GM21528 (cell line): ENCODE data around the gene LIPG.

Source experiments
- ATAC-seq: cut with Tn5 transposase; IDR thresholded peaks from one replicate; pipeline ENCODE4 v1.9.1; 2021; ENCODE audit warnings: mild to moderate bottlenecking, moderate library complexity; ENCODE audit not compliant: unreplicated experiment, low FRiP score

LIPG gene

DNA sequence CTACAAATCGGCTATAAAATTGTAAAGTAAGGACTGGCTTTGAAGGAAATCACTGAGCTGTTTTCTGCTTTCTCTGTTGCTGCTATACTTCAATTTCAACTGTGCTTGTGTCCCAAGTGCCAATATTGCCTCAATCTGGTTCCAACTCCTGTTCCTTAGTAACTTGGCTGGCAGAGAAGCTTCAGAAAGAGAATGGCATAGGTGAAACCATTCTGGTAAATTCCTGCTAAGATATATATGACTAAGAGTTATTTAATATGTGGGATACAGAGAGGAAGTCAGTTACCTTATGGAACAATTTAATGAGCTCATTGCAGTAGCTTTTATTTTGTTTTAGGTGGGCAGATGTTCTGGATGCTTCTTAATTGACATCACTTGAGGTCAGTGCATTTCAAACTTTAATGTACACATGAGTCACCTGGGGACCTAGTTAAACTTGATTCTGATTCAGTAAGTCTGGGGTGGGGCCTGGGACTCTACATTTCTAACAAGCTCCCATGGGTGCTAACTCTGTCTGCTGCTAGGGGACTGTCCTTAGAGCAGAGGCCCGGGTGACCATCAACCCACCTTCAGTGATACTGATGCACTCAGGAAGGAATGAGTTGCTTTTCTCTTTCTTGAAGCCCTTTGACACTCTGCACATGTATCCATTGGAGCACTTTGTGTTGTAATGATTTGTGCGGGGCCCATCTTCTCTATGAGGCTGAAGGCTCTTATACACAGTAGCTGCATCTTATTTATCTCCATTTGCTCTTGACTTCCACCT lies 47.6 kb downstream of the LIPG start:
- ATAC-seq, result no peak

DNA sequence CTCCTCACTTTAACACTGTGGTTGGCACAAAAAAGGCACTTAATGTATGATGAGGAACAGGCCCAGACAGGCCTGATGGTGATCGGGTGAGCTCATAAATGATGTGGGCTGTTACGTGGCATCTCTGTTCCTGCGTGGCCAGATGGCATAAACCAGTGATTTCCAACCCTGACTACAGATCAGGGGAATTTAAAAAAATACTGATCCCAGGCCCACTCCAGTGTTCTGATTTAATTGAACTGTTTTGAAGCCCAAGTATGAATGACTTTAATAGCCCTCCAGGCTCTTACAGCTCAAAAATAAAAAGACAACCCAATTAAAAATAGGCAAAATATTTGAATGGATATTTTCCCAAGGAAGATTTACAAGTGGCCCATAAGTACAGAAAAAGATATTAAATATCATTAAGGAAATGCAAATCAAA lies 48.2 kb downstream of the LIPG start:
- no peak for ATAC-seq

- ATAC-seq, result no peak
Measured at GRCh38 chr18:49611316-49611715, 49.5 kb downstream of the LIPG start.

- ATAC-seq, result peak; percentile 78
Measured at GRCh38 chr18:49612515-49613033, 50.7 kb downstream of the LIPG start.

GRCh38 chr18:49613141-49613640 lies 51.3 kb downstream of the LIPG start:
- no peak for ATAC-seq

DNA sequence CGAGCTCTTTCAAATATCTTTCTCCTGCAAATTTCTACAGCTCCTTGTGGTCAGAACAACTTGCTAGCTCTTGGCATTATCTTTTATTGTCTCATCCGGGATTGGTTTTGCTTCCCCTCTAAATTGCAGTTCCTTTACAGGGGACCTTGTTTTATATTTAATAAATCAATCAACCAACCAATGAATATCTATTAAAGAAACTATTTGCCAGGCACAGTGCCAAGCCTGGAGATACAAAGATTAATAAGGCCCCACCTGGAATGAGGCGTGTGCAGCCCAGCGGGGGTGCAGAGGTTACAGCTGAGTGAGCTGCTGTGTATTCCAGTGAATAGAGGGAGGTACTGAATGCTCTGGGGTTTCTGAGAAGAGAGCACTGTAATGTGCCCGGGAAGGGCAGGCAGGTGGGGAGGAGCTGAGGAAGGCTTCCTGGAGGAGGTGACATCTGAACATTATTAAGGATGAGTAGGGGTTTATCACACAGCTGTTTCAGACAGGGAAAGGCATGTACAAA lies 51.8 kb downstream of the LIPG start:
- no peak for ATAC-seq

- no peak for ATAC-seq
Measured at GRCh38 chr18:49616618-49617328, 54.9 kb downstream of the LIPG start.

DNA sequence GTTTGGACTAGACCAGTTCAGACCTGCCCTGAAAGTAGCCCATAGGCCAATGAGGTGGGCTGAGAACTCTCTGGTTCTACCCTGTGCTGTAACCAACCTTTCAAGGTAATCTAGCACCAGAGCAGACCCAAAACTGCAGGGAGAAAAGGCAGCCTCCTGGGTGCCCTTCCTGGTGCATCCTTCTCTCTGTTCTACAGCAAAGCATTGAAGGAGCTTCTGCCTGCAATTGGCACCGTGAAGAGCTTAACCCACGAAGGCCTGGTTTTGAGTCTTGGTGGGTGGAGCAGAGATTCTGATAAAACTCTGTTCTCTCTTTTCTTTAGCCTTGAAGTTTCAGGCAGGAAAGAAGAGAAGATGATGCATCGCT lies 55.5 kb downstream of the LIPG start:
- ATAC-seq, result no peak

- ATAC-seq, result no peak
Measured at GRCh38 chr18:49617865-49618264, 56.0 kb downstream of the LIPG start.

- ATAC-seq, result no peak
Measured at GRCh38 chr18:49618742-49619681, 57.2 kb downstream of the LIPG start.

- no peak for ATAC-seq
Measured at GRCh38 chr18:49619801-49620200, 57.9 kb downstream of the LIPG start.

- ATAC-seq, result no peak
Measured at GRCh38 chr18:49621301-49621700, 59.4 kb downstream of the LIPG start.

DNA sequence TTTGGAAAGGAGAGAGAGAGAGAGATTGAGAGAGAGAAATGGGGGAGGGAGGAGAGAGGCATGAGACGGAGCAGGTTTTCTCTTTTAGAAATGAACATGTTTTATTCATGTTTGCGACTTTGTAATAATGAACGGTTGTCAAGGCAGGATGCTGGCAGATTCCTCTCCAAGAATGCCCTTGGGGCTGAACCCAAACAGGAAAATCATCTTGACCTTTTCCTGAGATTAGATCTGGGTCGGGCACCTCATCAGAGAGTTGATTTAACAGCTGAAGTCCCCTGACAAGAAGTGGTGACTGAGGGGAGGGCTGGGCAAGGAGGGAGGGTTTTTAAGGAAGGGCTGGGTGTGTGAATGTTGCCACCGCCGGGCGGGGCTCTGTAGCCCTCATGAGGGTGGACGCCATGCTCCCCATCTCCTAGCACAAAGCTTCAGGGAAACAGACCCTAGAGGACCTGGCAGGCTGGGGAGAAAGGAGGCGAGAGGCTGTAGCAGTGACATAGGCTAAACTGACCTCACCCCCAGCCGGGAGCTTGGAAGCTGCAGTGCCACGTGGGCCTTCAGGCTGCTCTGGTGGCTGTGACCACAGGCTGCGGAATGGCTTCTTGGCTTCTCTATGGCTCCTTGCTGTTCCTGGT lies 60.0 kb downstream of the LIPG start:
- no peak for ATAC-seq

DNA sequence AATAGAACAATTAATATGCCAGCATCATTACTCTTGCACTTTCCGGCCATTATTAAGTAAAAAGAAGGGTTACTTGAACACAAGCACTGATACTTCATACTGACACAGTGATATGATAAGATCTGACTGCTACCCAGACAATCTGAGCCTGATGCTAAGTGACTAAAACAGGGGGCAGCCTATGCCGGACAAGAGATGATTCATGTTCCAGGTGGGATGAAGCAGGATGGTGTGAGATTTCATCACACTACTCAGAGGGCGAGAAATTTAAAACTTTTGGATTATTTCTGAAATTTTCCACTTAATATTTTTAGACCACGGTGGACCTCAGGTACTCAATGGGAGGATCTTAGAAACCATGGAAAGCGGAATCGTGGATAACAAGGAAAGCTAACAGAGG lies 61.7 kb downstream of the LIPG start:
- ATAC-seq, result no peak

DNA sequence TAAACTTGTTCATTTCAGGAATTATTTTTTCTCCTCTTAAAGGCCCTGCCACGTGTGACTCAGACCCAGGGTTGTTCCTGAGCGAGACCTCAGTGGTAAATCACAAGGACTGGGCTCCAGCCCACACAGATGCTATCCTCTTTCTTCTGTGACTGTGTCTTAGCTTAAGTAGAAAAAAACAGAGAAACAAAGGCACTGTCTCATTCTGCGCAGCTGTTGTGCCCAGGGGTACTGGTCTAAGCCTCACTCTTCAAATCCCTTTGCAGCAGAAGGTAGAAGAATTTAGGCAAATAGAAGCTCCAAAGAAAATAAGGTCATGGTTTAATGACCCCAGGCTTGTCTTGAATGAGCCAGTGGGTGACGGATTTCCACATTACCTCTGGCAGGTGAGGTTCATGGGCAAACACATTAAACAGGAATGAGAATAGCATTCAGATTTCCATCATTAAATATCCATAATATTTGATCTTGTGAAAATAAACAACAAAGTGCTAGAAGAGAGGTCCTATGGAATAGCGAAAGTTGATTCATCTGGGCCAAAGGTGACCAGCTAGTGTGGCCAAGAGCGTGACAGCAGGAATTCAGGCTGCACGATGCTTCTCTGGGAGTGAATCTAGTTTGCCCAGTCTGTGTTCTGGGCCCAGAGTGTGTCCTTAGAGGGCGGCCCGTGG lies 63.3 kb downstream of the LIPG start:
- no peak for ATAC-seq

- ATAC-seq, result no peak
Measured at GRCh38 chr18:49626842-49627467, 65.1 kb downstream of the LIPG start.

DNA sequence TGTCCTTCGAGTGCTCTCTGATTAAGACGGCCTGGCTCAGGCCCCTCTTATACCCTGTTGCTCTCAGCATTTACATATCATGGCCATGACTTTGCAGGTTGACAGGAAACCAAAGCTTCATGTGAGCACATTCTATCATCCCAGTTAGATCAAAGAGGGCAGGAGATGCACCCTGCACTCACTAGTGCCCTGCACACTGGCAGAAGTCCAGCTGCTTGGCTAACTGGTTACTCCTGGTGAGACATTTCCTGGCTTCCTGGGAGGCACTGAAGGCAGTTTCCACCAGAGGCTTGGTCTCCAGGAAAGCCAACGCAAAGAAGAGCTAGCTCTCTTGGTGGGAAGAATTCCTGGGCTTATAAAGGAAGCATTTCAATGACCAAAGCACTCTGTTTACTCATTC lies 66.3 kb downstream of the LIPG start:
- no peak for ATAC-seq

GRCh38 chr18:49628881-49629795 lies 67.3 kb downstream of the LIPG start:
- ATAC-seq, result no peak
